ENCODE data around the gene GARRE1.
"Not testable (repeated sequence)": the region's sequence is repeated elsewhere in the genome, so short reads cannot be mapped to it uniquely, and the experiment has no call there.

The GARRE1 gene

DNA sequence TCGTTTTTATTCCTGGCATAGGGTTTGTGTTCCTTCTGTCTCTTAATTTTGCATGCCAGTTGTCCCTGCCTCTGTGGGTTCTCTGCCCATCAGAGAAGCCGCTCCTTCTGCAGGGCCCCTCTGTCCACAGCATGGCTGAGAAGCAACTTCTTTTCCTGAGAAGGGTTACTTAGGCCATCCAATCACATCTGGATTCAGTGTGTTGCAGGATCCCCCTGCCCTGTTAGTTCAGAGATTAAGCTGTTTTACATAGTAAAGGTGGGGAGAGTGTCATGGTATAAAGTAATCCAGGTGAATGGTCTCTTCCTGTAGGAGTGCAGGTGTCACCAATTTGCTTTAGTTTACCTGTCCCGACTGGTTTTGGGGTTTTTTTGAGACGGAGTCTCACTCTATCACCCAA is 22.9 kb upstream of the GARRE1 start:
- no peak for DNase-seq

DNA sequence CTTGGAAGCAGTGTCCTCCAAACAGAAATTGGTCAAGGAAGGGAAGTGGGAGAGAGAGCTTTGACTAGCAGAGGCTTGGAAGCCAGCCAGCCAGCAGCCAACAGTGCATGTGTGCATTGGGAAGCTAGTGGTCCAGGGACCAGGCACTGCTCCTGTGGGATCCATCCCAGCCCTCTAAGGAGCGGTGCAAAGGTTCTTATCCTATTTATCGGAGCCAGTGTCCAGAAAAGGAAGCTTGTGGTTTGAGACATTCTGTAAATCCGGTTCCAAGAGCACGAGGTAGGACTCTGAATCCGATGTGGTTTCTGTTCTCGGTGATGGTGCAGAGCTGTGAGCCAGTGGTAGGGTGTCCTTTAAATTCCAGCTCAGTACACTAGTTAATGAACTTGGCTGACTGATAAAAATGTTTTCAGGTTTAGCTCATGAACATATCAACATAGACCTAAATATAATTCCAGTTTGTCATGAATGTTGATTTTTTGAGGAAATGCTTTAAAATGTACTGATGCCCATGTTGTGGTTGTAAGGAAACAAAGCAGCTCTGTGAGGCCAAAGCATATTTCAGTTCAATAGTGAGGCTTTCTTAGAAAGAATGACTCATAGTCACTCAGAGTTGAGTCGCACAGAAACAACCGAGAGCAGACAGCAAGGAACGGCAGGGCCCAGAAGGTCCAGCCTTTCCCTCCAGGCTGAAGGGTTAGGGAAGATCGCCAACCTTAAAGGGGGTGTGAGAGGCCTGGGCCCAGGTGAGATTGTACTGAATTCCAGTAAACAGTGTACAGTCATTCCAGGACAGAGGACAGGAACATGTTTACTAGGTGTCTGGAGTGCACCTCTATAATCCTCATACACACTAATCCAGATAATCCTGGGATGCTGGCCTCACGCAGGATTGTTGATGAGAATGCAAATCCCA is 21.5 kb upstream of the GARRE1 start:
- peak; percentile 91 for DNase-seq

GRCh38 chr19:34235425-34235940 is 18.9 kb upstream of the GARRE1 start:
- DNase-seq: no peak

GRCh38 chr19:34236035-34236987 is 18.0 kb upstream of the GARRE1 start:
- no peak for DNase-seq

DNA sequence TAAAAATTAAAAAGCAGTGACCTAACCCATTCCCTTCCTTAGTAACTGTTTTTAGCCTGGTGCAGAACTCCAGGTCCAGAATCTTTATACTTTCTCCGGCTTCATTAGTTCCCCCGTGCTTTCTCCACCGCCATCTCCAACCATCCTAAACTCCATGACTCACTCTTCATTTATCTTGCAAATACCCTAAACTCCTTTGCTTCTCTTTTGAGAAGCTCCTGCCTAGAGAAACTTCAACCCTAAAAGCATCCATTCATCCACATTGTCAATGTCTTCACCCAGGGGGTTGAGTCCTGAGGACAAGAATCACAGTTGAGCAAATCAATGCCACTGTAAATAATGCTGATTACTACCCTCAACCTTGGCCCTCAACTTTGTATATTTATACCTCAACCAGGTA is 17.1 kb upstream of the GARRE1 start:
- no peak for DNase-seq

GRCh38 chr19:34237939-34238338 is 16.4 kb upstream of the GARRE1 start:
- DNase-seq: no peak

- DNase-seq: no peak
These were observed 12.6 kb upstream of the GARRE1 start for GRCh38 chr19:34241513-34242337.

DNA sequence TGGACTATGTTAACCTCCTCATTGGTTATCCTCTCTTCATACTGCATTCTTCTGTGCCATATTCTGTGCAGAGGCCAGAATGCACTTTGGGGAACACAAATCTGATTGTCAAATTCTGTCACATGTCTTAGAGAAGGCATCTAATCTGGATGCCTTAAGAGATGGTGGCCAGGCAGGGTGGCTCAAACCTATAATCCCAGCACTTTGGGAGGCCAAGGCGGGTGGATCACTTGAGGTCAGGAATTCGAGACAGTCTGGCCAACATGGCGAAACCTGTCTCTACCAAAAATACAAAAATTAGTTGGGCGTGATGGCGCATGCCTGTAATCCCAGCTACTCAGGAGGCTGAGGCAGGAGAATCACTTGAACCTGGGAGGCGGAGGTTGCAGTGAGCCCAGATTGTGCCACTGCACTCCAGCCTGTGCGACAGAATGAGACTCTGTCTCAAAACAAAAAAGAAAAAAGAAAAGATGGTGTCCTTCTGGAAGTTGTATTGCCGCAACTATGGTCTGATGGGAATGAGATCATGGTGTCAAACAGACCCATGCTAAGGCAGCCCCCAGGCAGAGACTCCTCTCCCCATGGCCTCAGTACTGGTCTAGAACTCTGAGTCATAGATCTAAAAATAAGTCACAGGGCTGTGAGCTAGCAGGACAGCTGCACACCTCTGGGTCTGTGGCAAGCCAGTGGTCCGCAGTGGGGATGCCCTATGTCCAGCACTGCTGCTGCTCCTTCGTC is 11.0 kb upstream of the GARRE1 start:
- peak; percentile 41 for DNase-seq

DNA sequence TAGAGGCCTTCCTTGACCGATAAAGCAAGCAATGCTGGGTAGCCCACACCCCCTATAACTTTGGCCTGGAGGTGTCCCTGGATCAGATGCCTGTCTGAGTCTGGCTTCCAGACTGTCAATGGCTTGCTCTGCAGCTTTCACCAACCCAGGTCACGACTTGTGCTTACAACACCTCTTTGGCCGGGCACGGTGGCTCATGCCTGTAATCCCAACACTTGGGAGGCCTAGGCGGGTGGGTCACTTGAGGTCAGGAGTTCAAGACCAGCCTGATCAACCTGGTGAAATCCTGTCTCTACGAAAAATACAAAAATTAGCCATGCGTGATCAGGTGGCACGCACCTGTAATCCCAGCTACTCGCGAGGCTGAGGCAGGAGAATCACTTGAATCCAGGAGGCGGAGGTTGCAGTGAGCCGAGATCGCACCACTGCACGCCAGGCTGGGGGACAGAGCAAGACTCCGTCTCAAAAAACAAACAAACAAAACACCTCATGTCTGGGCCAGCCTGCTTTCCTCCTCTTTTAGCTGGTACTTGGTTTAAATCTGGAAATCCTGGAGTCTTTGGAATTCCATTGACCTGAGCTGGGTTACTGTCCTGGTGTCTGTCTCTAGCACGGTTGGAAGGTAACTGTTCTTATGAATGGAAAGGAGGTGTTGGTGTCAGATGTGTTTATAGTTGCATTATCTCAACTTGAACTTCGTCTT is 10.3 kb upstream of the GARRE1 start:
- DNase-seq: no peak

DNA sequence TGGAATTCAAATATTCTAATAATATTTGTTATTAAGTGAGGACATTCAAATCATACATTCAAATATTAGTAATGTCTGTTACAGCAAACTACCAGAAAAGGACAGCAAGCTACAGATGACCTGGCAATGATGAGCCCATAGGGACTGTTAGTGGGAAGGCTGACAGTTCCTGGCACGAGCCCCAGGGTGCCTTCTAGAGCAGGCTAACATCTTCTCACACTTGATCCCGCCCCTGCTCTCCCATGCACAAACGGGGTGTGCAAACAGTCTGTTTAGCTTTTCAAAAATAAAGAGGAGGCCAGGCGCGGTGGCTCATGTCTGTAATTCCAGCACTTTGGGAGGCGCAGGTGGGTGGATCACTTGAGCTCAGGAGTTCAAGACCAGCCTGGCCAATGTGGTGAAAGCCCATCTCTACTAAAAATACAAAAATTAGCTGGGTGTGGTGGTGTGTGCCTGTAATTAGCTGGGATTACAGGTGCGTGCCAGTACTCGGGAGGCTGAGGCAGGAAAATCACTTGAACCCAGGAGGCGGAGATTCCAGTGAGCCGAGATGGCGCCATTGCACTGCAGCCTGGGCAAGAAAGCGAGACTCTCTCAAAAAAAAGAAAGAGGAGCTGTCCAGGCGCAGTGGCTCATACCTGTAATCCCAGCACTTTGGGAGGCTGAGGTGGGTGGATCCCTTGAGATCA is 9.6 kb upstream of the GARRE1 start:
- DNase-seq: no peak

DNA sequence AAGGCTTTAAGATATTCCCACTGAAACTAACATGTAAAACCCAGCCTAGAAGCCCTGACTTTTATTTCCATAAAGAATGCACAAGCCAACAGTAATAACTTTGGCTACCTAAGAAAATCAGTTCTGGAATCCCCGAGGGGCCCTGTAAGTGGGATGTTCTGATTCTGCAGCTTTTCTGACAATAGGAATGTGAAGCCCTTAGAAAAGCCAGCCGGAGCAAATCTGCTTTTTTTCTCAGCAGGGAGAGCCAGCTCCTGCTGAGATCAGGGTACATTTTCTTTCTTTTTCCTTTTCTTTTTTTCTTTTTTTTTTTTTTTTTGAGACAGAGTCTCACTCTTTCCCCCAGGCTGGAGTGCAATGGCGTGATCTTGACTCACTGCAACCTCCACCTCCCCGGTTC is 8.0 kb upstream of the GARRE1 start:
- no peak for DNase-seq

- no peak for DNase-seq
These were observed 5.4 kb upstream of the GARRE1 start for GRCh38 chr19:34248941-34249340.

DNA sequence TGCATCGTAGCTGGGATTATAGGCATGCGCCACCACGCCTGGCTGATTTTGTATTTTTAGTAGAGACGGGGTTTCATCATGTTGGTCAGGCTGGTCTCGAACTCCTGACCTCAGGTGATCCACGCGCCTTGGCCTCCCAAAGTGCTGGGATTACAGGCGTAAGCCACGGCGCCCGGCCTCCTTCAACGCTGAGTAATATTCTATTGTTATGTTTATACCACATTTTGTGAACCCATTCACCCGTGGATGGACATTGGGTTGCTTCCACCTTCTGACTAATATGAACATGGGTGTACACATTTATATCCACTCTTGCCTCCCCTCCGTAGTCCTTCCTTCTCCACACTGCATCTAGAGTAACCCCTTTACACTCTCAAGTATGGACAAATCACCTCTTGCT is 1.2 kb upstream of the GARRE1 start:
- DNase-seq: not testable (repeated sequence)

GRCh38 chr19:34253681-34254045 is 691 bp upstream of the GARRE1 start:
- DNase-seq: not testable (repeated sequence)

GRCh38 chr19:34254698-34255432 is 511 bp downstream of the GARRE1 start:
- DNase-seq: peak; percentile 11

GRCh38 chr19:34255546-34255945 is 1.2 kb downstream of the GARRE1 start:
- no peak for DNase-seq

DNA sequence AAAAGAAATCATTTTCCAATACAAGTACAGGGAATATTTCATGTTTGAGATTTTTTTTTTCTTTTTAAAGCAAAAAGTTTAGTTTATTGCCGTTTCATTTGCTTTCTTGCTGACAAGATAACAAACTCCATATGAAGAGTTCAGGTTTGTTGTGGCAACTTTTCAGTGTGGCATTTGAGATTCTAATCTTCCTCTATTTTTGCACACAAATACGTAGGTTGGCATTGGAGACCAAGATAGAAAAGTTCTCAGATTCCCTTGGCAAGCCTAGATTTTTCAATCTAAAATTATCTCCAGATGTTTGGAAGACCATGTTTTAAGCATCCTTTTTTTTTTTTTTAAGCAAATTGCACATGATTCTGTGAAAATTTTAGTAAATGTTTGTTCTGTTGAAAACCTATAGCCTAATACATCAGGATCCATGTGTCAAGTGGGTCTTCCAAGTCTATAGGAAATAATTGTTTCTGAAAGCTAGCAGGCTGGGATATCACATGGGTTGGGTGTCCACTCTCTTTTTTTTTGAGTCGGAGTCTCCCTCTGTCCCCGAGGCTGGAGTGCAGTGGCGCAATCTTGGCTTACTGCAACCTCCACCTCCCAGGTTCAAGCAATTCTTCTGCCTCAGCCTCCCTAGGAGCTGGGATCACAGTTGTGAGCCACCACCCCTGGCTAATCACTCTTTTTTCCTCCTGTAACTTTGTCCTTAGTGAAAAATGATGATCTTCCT is 2.6 kb downstream of the GARRE1 start:
- no peak for DNase-seq

DNA sequence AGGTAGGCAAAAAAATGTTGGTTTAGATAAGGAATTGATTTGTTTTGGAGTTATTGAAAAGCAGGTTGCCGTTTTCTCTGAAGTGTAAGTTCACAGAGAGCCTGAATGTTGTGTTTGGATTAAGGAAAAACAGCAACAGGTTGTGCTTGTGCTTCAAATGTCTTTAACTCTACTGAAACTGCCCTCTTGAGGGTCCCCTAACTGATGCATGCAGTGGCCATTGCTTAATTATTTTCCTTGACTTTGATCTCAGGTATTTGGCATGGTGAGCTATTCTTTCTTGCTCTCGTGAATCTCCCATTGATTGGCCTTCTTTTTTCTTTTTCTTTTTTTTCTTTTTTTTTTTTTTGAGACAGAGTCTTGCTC is 3.2 kb downstream of the GARRE1 start:
- no peak for DNase-seq
